ENCODE measurements around the gene MMP15.
"Not testable (repeated sequence)": the region's sequence is repeated elsewhere in the genome, so short reads cannot be mapped to it uniquely, and the experiment has no call there.

MMP15 gene

GRCh38 chr16:58046054-58046881 lies 20.7 kb downstream of the MMP15 start:
- DNase-seq (ENCODE audit: extremely low spot score, insufficient read length, low read depth) (no peak), FAIRE-seq (no peak)

- no peak for DNase-seq (ENCODE audit: extremely low spot score, insufficient read length, low read depth)
- FAIRE-seq = no peak
These were observed 21.4 kb downstream of the MMP15 start for GRCh38 chr16:58046936-58047335.

- DNase-seq (ENCODE audit: extremely low spot score, insufficient read length, low read depth) = no peak
- FAIRE-seq = no peak
These were observed 22.2 kb downstream of the MMP15 start for GRCh38 chr16:58047557-58048348.

GRCh38 chr16:58048494-58049231 lies 23.1 kb downstream of the MMP15 start:
- no peak for FAIRE-seq
- no peak for DNase-seq (ENCODE audit: extremely low spot score, insufficient read length, low read depth)

- DNase-seq (ENCODE audit: extremely low spot score, insufficient read length, low read depth) = no peak
- no peak for FAIRE-seq
These were observed 24.0 kb downstream of the MMP15 start for GRCh38 chr16:58049232-58050185.

- no peak for FAIRE-seq
These were observed 25.7 kb downstream of the MMP15 start for GRCh38 chr16:58051296-58051695.

GRCh38 chr16:58051821-58052603 lies 26.5 kb downstream of the MMP15 start:
- DNase-seq (ENCODE audit: extremely low spot score, insufficient read length, low read depth) = no peak
- no peak for FAIRE-seq

More at GRCh38 chr16:58051296-58051695, 25.7 kb downstream of the MMP15 start:
- DNase-seq (ENCODE audit: extremely low spot score, insufficient read length, low read depth) = no peak

- no peak for FAIRE-seq
These were observed 28.1 kb downstream of the MMP15 start for GRCh38 chr16:58053682-58054005.

GRCh38 chr16:58054289-58054688 lies 28.7 kb downstream of the MMP15 start:
- no peak for DNase-seq (ENCODE audit: extremely low spot score, insufficient read length, low read depth)

More at GRCh38 chr16:58053682-58054005, 28.1 kb downstream of the MMP15 start:
- no peak for DNase-seq (ENCODE audit: extremely low spot score, insufficient read length, low read depth)

GRCh38 chr16:58056580-58056979 lies 31.0 kb downstream of the MMP15 start:
- DNase-seq (ENCODE audit: extremely low spot score, insufficient read length, low read depth) (no peak), FAIRE-seq (no peak)

More at GRCh38 chr16:58054289-58054688, 28.7 kb downstream of the MMP15 start:
- no peak for FAIRE-seq

- DNase-seq (ENCODE audit: extremely low spot score, insufficient read length, low read depth) (no peak), FAIRE-seq (no peak)
These were observed 31.6 kb downstream of the MMP15 start for GRCh38 chr16:58057121-58057520.

GRCh38 chr16:58057784-58058183 lies 32.2 kb downstream of the MMP15 start:
- DNase-seq (ENCODE audit: extremely low spot score, insufficient read length, low read depth) (no peak), FAIRE-seq (no peak)

GRCh38 chr16:58062821-58063220 lies 37.3 kb downstream of the MMP15 start:
- FAIRE-seq (no peak), DNase-seq (ENCODE audit: extremely low spot score, insufficient read length, low read depth) (no peak)

- FAIRE-seq (no peak), DNase-seq (ENCODE audit: extremely low spot score, insufficient read length, low read depth) (no peak)
These were observed 38.0 kb downstream of the MMP15 start for GRCh38 chr16:58063377-58064076.

- no peak for DNase-seq (ENCODE audit: extremely low spot score, insufficient read length, low read depth)
- FAIRE-seq = no peak
These were observed 45.0 kb downstream of the MMP15 start for GRCh38 chr16:58070585-58070984.

GRCh38 chr16:58072134-58072533 lies 46.6 kb downstream of the MMP15 start:
- FAIRE-seq = not testable (repeated sequence)

GRCh38 chr16:58073086-58073485 lies 47.5 kb downstream of the MMP15 start:
- not testable (repeated sequence) for DNase-seq (ENCODE audit: extremely low spot score, insufficient read length, low read depth); FAIRE-seq

More at GRCh38 chr16:58072134-58072533, 46.6 kb downstream of the MMP15 start:
- DNase-seq (ENCODE audit: extremely low spot score, insufficient read length, low read depth) = not testable (repeated sequence)

GRCh38 chr16:58074657-58075056 lies 49.1 kb downstream of the MMP15 start:
- no peak for DNase-seq (ENCODE audit: extremely low spot score, insufficient read length, low read depth)
- FAIRE-seq = no peak
